HepG2 (cell line): ENCODE data around the gene ZNRD2. TPM values are rescaled to one million over a fixed set of nuclear protein-coding genes. Genes with fewer than 3 reads are reported as not detected.

Experiments
- ATAC-seq: fragments of 200-7000 bp; cut with Tn5 transposase; 3 replicates; pipeline ENCODE4 v1.9.1; 2020; ENCODE audit warnings: mild to moderate bottlenecking, moderate library complexity
- BruUV-seq: library from RNA; stranded (reverse); fragments of 400-500 nt; replicated peaks from 2 replicates; lab custom pipeline; 2021; lab: Mats Ljungman, UMichigan
- CTCF ChIA-PET: fragments of 300-600 bp; formaldehyde crosslinking; extraction: SDS; loops from one replicate; lab custom pipeline; 2021; ENCODE audit warnings: low total read pairs, inconsistent platforms, low intra/inter-chr PET ratio; lab: Yijun Ruan, JAX
- POLR2A ChIA-PET: fragments of 350-600 bp; sonication (Branson Sonifier 250); formaldehyde crosslinking; loops from one replicate; lab custom pipeline; 2020; ENCODE audit warnings: antibody characterized with exemption, inconsistent platforms; lab: Yijun Ruan, JAX
- DNase-seq: peaks from one replicate; pipeline ENCODE4 v3.0.0-alpha.2; 2015; ENCODE audit warnings: low spot score
- FAIRE-seq: peaks from 3 replicates; lab custom pipeline; 2011; peaks lifted over from hg19 to GRCh38; lab: Jason Lieb, UNC
- H2AFZ ChIP-seq: one replicate; pipeline ENCODE4 v1.6.1; 2011; ENCODE audit warnings: low read length, inconsistent platforms
- H3K27ac ChIP-seq: fragments of 300-600 bp; 3 replicates; pipeline ENCODE4 v1.8.0; 2011; ENCODE audit warnings: mixed run types, mild to moderate bottlenecking, mixed read lengths, low read length, inconsistent platforms; ENCODE audit not compliant: insufficient read depth; ENCODE audit errors: extremely low read length
- H3K27me3 ChIP-seq, 2 experiments: fragments of 200-600 bp in 1 of 2; 2 replicates in 1 of 2; 3 replicates in 1 of 2; pipeline versions ENCODE4 v1.6.0 to v1.8.0; 2011; ENCODE audit warnings: low read length in 2 of 2, mild to moderate bottlenecking in 2 of 2, moderate library complexity in 2 of 2, inconsistent platforms in 1 of 2; ENCODE audit not compliant: insufficient read depth in 2 of 2, control insufficient read depth in 1 of 2
- H3K36me3 ChIP-seq, 2 experiments: fragments of 200-600 bp in 1 of 2; replicated peaks in 1 of 2; 2 replicates in 1 of 2; 3 replicates in 1 of 2; pipeline versions ENCODE4 v1.5.1 to v1.8.0; 2011; ENCODE audit warnings: low read length in 2 of 2, inconsistent platforms in 1 of 2; ENCODE audit not compliant: insufficient read depth in 2 of 2, control insufficient read depth in 1 of 2
- H3K4me1 ChIP-seq: 2 replicates; pipeline ENCODE4 v1.5.1; 2012; ENCODE audit warnings: low read length, inconsistent platforms; ENCODE audit not compliant: insufficient read depth
- H3K4me2 ChIP-seq: 2 replicates; pipeline ENCODE4 v1.6.0; 2011; ENCODE audit warnings: low read depth, low read length, inconsistent platforms
- H3K4me3 ChIP-seq, 3 experiments: fragments of 200-600 bp in 1 of 3; sonication (generic), shearing (Covaris generic) in 1 of 3; replicated peaks in 1 of 3; 2 replicates each; pipeline ENCODE4 v1.5.1; 2011 to 2016; ENCODE audit warnings: low read length in 3 of 3, inconsistent platforms in 2 of 3, low read depth in 2 of 3, mild to moderate bottlenecking in 2 of 3, control low read depth in 1 of 3, mixed read lengths in 1 of 3; ENCODE audit not compliant: insufficient read depth in 1 of 3
- H3K79me2 ChIP-seq: one replicate; pipeline ENCODE4 v1.6.1; 2011; ENCODE audit warnings: low read length, inconsistent platforms; ENCODE audit not compliant: insufficient read depth
- H3K9ac ChIP-seq: 2 replicates; pipeline ENCODE4 v1.6.0; 2011; ENCODE audit warnings: mild to moderate bottlenecking, low read depth, low read length, inconsistent platforms; ENCODE audit not compliant: insufficient read depth
- H3K9me3 ChIP-seq: 2 replicates; pipeline ENCODE4 v1.5.1; 2012; ENCODE audit warnings: mild to moderate bottlenecking, low read length
- H4K20me1 ChIP-seq: 2 replicates; pipeline ENCODE4 v1.6.0; 2011; ENCODE audit warnings: inconsistent platforms, mild to moderate bottlenecking, low read length, moderate library complexity; ENCODE audit not compliant: insufficient read depth
- AGO1 ChIP-seq: fragments of 200-400 bp; formaldehyde crosslinking; IDR thresholded peaks from 2 replicates; pipeline ENCODE4 v1.6.1; 2017; ENCODE audit warnings: mild to moderate bottlenecking, low read depth, low read length, moderate library complexity; ENCODE audit not compliant: poor library complexity, severe bottlenecking
- ELF1 ChIP-seq: sonication (generic); formaldehyde crosslinking; IDR thresholded peaks from 2 replicates; pipeline ENCODE4 v1.4.0; 2020; ENCODE audit warnings: missing genetic modification reagents
- HOXA5 ChIP-seq: sonication (generic); formaldehyde crosslinking; IDR thresholded peaks from 2 replicates; pipeline ENCODE4 v1.4.0; 2020; ENCODE audit warnings: missing genetic modification reagents
- KDM1A ChIP-seq: IDR thresholded peaks from 2 replicates; pipeline ENCODE4 v1.6.1; 2016; ENCODE audit warnings: missing compliant biosample characterization
- KDM2A ChIP-seq: sonication (generic); formaldehyde crosslinking; IDR thresholded peaks from 2 replicates; pipeline ENCODE4 v1.4.0; 2020; ENCODE audit warnings: low read depth, missing genetic modification reagents, borderline replicate concordance
- POLR2A ChIP-seq, 2 experiments: IDR thresholded peaks; 2 replicates each; pipeline ENCODE4 v1.6.1; 2011; ENCODE audit warnings: low read depth in 2 of 2, low read length in 2 of 2, mild to moderate bottlenecking in 1 of 2, moderate library complexity in 1 of 2; ENCODE audit not compliant: insufficient read depth in 1 of 2
- PRPF4 ChIP-seq: fragments of 200-400 bp; formaldehyde crosslinking; IDR thresholded peaks from 2 replicates; pipeline ENCODE4 v1.6.1; 2016; ENCODE audit warnings: low read length, low read depth; ENCODE audit not compliant: poor library complexity, severe bottlenecking
- RBFOX2 ChIP-seq: fragments of 200-400 bp; formaldehyde crosslinking; IDR thresholded peaks from 2 replicates; pipeline ENCODE4 v1.6.1; 2017; ENCODE audit warnings: low read depth, mild to moderate bottlenecking, low read length
- YY1 ChIP-seq: IDR thresholded peaks from 2 replicates; pipeline ENCODE4 v1.6.1; 2011; ENCODE audit warnings: low read length, low read depth, moderate library complexity, mild to moderate bottlenecking; ENCODE audit not compliant: insufficient read depth, insufficient replicate concordance
- ZNF468 ChIP-seq: sonication (generic); formaldehyde crosslinking; IDR thresholded peaks from 2 replicates; pipeline ENCODE4 v1.8.0; 2022; ENCODE audit warnings: mild to moderate bottlenecking, moderate library complexity, missing genetic modification reagents
- ZNF577 ChIP-seq: sonication (generic); formaldehyde crosslinking; IDR thresholded peaks from 2 replicates; pipeline ENCODE4 v1.4.0; 2020; ENCODE audit warnings: mild to moderate bottlenecking, low read depth, missing genetic modification reagents, borderline replicate concordance
- ZNF780A ChIP-seq: sonication (generic); formaldehyde crosslinking; IDR thresholded peaks from 2 replicates; pipeline ENCODE4 v1.8.0; 2022; ENCODE audit warnings: mild to moderate bottlenecking, missing genetic modification reagents, moderate library complexity
- WGBS: methylation state at CpG from one replicate; pipeline ENCODE4 v1.1.6; 2017; ENCODE audit warnings: low lambda C conversion rate; 5-methylcytosine and 5-hydroxymethylcytosine counted together
- in situ Hi-C: cut with HindIII; loops from 2 replicates; pipeline ENCODE4 v1.10.0; 2017; ENCODE audit warnings: low pct_unique_long_range_greater_than_20kb; ENCODE audit not compliant: extremely low pct_ligation_motif_present
- intact Hi-C: fragments of 100-400 bp; cut with micrococcal nuclease; formaldehyde crosslinking; loops from one replicate; pipeline ENCODE4 v1.10.0; 2022; ENCODE audit not compliant: unreplicated experiment
- polyA plus RNA-seq, 8 experiments: library from polyadenylated mRNA; depleted of rRNA in 3 of 8; stranded (reverse) in 7 of 8; unstranded in 1 of 8; fragments of >200 nt; fragmentation: Illumina TruSeq in 4 of 8; extraction: Trizol in 4 of 8; gene quantifications; 2 replicates each; pipeline versions ENCODE4 v1.2.1 to v1.2.3, GENCODE V29; 2011 to 2016; ENCODE audit warnings: low read depth in 4 of 8, missing spikeins in 1 of 8, mixed read lengths in 1 of 8; ENCODE audit not compliant: insufficient read depth in 1 of 8
- total RNA-seq, 5 experiments: library from RNA; depleted of rRNA; stranded (reverse); fragments of >200 nt; fragmentation: Illumina TruSeq; extraction: Trizol; gene quantifications; 2 replicates each; pipeline ENCODE4 v1.2.3, GENCODE V29; 2016; ENCODE audit warnings: low read depth in 1 of 5

Gene ZNRD2
- total and polyA plus RNA-seq, 2 of the 13 experiments (the other 11 are each of a cell fraction or from before 2014, with no cell fraction given): 29.2 to 34.0 TPM

GRCh38 chr11:65546217-65546958, 23.9 kb upstream of the ZNRD2 start (continued):
- TF ChIP-seq ZNF780A (CRISPR knock-in tag) (no peak), KDM2A (CRISPR knock-in tag) (peak; percentile 43; the same call in 1 of the 2 replicates), ELF1 (CRISPR knock-in tag) (peak; percentile 44; the same call in 1 of the 2 replicates), YY1 (no peak), POLR2A (IDR thresholded peaks at IDR 0.05; ENCODE audit: insufficient read depth in 1 of 2, low read depth in 2 of 2, low read length in 2 of 2) (peak in 1 of 2 experiments; percentile 76; a peak in 2 of 4 replicates), HOXA5 (CRISPR knock-in tag) (no peak)

GRCh38 chr11:65547446-65548125, 22.7 kb upstream of the ZNRD2 start:
- no TSS peak for BruUV-seq
- no peaks in the 10 kb centered on the region for H3K9me3 ChIP-seq
- DNase-seq (no peak), ATAC-seq (no peak), FAIRE-seq (no peak)
- H3K4me2 ChIP-seq: no peak overlapping the region
- 96% methylated on average over 33 of the region's 52 CpGs for WGBS
- ChIA-PET CTCF (no interaction called here), POLR2A (interaction anchor here (1.3 kb wide), 1 partner anchor 23 kb away, joined by 7 read pairs; the partner anchor contains the start of gene ZNRD2)
- peaks cover 4 to 11% of the 10 kb centered on the region in 2 experiments; a peak in 1 of 5 replicates for H3K36me3 ChIP-seq
- intact Hi-C loops (no loop called here), in situ Hi-C loops (no loop called here)
- H3K4me3 ChIP-seq: no peak overlapping the region
- H4K20me1 ChIP-seq: peaks cover 7% of the 10 kb centered on the region; the same call in 1 of the 2 replicates
- H2AFZ ChIP-seq: no peak overlapping the region
- TF ChIP-seq AGO1: no peak
- no peak for TF ChIP-seq ZNF577 (CRISPR knock-in tag)
- peak; percentile 50; the same call in 1 of the 2 replicates for TF ChIP-seq RBFOX2
- TF ChIP-seq KDM1A (CRISPR knock-in tag): no peak
- no peak for TF ChIP-seq ZNF468 (CRISPR knock-in tag)
- no peak for TF ChIP-seq PRPF4
- H3K9ac ChIP-seq: no peak overlapping the region
- H3K79me2 ChIP-seq: no peaks in the 10 kb centered on the region
- H3K27ac ChIP-seq: no peak overlapping the region
- peaks cover 38% of the 10 kb centered on the region for H3K4me1 ChIP-seq
- no peaks in the 10 kb centered on the region for H3K27me3 ChIP-seq
